Stimulated activated CD8-positive, alpha-beta memory T cell treated with anti-CD3 and anti-CD28 coated beads, Interleukin-4, amount 100 ng/mL, for 4 hours (primary cell): ENCODE data around the gene SYT8.

Source experiments
- DNase-seq, 2 donors: peaks; one replicate each; pipeline ENCODE4 v3.0.0-alpha.2; 2020; ENCODE audit warnings: low read depth in 2 of 2, low spot score in 1 of 2

The SYT8 gene

DNA sequence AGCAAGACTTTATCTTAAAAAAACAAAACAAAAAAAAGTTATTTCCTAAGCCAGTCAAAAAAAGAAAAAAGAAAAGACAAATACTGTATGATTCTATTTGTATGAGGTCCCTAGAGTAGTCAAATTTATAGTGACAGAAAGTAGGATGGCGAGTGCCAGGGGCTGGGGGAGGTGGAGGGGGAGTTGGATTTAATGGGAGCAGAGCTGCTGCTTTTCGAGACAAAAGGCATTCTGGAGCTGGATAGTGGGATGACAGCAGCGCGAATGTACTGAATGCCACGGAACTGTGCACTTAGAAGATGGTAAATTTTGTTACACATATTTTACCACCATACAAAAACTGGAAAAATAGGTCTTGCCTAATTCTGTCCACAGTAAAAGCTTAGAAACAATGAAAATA, 17.8 kb upstream of the SYT8 start:
- DNase-seq: no peak

DNA sequence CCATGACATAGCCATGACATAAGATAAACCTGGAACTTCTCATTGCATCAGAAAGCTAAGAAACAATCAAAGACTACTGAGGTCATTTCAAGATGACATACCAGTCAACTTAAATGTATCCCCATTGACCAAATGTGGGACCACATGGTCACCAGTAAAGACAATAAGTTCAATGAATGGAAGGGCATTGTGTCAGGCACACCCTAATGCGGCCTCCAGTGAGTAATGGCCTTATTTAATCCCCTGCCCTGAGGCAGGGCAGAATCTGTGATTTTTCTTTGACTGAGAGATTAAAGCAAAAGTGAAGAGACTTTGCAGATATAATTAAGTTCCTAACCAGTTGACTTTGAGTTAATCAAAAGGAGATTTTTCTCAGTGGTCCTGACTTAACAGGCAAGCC, 17.3 kb upstream of the SYT8 start:
- no peak for DNase-seq

- DNase-seq: no peak
These were observed 15.7 kb upstream of the SYT8 start for GRCh38 chr11:1819074-1819473.

- no peak for DNase-seq
These were observed 14.1 kb upstream of the SYT8 start for GRCh38 chr11:1820463-1821325.

GRCh38 chr11:1821562-1821961, 13.2 kb upstream of the SYT8 start:
- no peak for DNase-seq

DNA sequence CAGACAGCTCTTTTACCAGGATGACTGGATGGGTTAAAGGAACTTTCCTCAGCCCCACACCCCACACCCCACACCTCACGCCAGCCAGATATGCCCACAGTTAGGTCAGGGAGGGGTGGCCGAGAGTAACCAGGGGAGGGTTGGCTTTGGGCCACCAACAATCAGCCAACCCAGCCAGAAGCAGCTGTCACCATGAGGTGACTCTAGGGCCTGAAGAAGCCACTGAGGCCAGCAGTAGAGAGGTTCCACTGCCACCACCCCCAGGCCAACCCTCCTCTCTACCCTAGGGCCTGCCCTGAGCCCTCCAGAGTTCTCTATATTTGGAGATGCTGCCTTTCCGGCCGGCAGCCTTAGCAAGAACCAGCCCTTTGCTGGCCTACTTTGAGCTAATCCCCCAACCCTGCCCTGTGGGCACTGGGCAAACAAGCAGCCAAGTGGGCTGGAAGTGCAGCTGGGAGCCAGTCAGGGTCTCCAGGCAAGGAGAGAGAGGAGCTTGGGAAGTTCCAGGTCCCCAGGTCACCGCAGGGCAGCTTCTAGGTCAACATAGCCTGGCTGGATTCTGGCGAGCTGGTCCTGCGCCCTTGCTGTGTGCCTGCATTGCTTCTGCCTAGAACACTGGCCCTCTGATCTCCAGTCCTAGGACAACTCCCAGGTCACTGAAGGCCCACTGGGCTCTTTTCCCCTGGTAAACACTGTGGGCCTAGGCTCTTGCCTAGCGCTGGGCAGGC, 12.0 kb upstream of the SYT8 start:
- DNase-seq: no peak

GRCh38 chr11:1823376-1824220, 11.2 kb upstream of the SYT8 start:
- DNase-seq: no peak

DNA sequence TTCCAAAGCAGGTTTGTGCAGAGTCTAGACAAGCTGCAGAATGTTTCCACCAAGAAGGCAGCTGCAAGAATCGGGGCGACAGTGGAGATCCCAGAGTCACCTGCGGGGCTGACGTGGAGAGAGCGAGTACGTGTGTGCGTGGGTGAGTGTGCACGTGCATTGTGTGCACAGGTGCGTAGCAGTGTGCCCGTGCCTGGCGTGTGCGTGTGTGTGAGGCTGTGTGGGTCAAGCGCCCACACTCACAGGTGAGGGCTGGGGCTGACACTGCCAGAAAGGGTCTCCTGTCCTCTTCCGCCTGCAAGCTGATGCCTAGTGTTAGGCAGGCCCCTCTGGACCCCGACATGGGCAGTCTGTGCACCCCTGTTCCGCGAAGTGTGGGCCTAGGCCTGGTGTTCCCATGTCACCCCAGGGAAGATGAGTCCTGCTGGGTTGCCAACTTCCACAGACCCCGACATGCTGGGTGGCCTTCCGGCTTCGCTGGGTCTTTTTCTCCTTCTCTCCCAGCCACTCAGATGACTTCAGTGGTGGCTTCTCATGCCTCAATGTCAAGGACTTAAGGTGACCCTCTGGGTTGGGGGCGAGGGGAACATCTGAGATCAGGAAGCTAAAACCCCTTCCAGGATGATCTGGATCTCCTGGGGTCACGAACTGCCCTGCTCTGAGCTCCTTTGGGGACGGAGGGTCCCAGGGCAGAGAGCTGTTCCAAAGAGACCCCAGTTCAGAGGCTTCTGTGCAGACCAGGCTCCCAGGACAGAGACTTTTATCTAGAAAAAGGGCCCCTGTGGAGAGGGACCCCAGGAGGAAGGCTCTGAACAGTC, 10.4 kb upstream of the SYT8 start:
- DNase-seq: no peak

DNA sequence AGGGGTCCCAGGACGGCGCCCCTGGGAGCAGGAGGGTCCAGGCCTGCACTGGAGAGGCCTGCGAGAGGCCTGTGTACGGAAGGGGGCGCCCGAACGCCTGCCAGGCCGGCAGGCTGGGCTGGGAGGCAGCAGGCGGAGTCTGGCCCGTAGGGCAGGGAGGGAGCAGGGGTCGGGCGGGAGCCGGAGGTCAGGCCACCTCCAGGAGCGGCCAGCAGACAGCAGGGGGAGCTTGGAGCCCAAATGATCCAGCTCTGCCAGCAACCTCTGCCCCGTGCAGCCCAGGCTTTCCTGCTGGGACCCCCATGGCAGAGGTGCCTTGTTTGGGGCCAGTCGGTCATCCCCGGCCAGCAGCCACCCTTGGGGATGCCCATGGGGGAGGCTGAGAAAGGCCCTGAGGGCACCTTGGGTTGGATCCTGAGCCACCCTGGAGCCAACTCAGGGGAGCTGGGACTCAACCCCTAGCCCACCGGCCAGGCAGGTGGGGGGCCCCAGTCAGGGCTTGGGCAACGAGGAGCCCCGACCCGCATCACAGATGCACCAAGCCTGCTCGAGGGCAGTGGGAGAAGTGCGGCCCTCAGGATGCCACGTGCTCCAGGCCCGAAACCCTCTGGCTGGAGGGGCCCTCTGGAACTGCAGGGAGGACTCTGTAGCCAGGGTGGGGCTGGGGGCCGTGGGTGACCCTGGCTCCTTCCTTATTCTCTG, 9.6 kb upstream of the SYT8 start:
- no peak for DNase-seq

DNA sequence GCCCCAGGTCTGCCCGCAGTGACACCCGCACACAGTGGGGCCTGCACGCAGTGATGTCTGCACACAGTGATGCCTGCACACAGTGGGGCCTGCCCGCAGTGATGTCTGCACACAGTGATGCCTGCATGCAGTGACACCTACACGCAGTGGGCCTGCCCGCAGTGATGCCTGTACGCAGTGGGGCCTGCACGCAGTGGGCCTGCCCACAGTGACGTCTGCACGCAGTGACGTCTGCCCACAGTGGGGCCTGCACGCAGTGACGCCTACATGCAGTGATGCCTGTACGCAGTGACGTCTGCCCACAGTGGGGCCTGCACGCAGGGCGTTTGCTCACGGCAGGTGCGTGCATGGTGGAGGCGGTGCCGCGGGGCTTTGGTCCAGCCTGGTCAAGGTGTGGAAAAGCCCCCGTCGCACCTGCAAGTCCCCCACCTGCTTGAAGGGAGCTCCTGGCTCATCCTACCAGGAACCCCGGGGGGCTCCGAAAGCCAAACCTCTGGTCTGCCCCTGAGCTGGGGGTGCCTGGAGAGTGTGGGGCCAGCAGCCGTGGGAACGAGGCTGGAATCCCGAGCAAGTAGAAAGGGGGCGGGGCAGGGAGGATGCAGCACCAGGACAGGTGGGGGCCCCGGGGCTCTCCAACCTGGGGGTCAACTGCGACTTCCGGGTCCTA, 8.9 kb upstream of the SYT8 start:
- DNase-seq: no peak

GRCh38 chr11:1826552-1827094, 8.2 kb upstream of the SYT8 start:
- DNase-seq: no peak

- DNase-seq: no peak
These were observed 7.5 kb upstream of the SYT8 start for GRCh38 chr11:1827095-1827813.

- no peak for DNase-seq
These were observed 6.9 kb upstream of the SYT8 start for GRCh38 chr11:1827931-1828330.

DNA sequence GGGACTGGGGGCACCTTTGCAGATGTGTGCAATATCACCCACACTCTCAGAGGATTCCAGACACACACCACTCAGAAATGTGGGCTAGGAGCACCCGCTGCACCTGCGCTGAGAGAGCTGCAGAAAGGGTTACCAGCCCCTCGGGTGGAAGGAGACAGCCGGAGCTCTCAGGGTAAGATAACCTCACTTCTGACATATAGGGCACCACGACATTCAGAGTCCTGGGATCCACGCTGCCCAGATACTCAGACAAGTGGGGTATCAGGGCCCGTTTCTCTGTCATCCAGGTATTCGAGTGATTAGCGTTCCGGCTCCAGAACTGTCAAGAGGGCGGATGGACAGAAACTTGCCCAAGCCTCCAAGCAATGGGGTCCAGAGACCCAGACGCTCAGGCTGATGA, 6.2 kb upstream of the SYT8 start:
- DNase-seq: no peak

DNA sequence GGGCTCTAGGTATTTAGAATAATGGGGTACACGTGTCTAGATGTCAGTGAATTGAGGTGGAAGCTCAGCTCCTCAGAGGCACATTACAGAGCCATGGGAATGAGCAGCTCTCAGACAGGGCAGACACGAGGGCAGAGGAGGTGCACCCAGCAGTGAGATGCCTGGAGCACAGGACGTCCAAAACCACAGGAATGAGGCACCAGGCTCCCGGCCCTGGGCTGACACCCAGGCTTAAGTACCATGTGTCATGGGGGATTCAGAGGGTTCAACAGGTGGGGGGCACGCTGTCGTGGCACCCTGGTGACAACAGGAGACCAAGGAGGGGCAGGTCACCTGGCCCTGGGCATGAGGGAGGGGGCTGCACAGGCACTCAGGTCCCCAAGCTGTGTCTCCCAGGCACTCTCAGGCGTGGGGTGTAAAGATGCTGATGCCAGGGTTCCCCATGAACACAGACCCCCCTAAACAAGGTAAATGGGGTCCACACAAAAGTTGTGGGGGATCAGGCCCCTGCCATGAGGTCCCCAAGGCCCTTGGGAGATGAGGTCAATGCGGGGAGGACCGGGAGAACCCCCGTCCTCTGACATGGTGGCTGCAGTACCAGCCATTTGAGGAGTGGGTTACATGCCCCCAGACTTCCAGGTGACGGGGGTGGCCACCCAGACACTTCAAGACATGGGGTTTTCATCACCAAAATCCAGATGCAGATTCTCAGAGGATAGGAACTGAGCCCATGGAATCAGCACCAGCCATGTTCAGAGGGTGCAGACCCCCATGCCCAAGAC, 5.6 kb upstream of the SYT8 start:
- DNase-seq: no peak

- DNase-seq: no peak
These were observed 4.8 kb upstream of the SYT8 start for GRCh38 chr11:1830004-1830321.

DNA sequence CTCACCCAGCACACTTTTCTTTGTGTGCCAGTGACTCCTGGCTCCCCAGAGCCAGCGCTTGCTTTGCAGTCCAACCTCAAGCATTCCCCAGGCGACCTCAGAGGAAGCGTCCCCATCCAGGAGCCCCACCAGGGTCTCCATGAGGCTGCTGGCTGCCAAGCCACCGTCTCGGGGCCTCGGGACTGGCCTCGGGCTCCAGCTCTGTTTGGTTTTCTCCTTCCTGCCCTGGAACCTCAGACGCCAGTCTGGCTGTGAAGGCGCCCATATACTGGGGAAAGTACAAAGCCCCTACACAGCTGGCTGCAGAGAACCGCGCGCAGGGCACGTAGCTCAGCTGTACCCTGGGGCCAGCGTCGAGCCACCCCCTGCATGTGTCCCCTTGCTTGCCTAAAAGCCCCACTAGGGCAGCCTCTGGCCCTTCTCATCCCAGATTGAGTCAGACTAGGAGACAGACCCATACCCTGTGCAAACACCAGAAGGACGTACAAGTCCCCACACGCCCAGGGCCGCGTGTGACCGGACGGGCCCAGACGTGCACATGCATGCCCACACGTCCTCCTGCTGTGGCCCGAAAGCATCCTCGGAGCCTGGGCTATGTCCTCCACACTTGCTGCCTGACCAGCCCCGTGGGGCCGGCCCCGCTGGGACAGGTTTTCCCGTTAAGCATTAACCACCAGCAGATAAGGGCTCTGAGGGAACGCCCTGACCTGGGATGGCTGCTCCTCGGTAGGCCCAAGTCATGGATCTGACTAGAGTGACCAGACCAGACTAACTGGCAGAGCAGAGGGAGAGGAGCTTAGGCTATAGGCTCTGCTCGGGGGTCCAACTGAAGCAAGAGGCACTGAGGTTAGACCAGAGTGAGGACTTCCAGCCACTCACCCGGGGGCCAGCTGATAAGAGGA, 4.2 kb upstream of the SYT8 start:
- DNase-seq: no peak
